Osteocyte (in vitro differentiated cells): ENCODE data around the gene STARD5. TPM values are rescaled to one million over a fixed set of nuclear protein-coding genes. Genes with fewer than 3 reads are reported as not detected.

Source experiments
- DNase-seq: peaks from one replicate; pipeline ENCODE4 v3.0.0; 2021; ENCODE audit warnings: mixed read lengths; ENCODE audit not compliant: unreplicated experiment; ENCODE audit errors: extremely low spot score
- H3K27ac Mint-ChIP-seq: one replicate; pipeline ENCODE4 v1.8.0; 2021; ENCODE audit warnings: mild to moderate bottlenecking, mixed read lengths; ENCODE audit not compliant: unreplicated experiment
- H3K27me3 Mint-ChIP-seq: one replicate; pipeline ENCODE4 v1.8.0; 2021; ENCODE audit warnings: mixed read lengths; ENCODE audit not compliant: unreplicated experiment
- H3K36me3 Mint-ChIP-seq: one replicate; pipeline ENCODE4 v1.8.0; 2021; ENCODE audit warnings: mixed read lengths; ENCODE audit not compliant: unreplicated experiment
- H3K4me1 Mint-ChIP-seq: one replicate; pipeline ENCODE4 v1.8.0; 2021; ENCODE audit warnings: mixed read lengths; ENCODE audit not compliant: unreplicated experiment
- H3K4me3 Mint-ChIP-seq: one replicate; pipeline ENCODE4 v1.8.0; 2021; ENCODE audit warnings: mild to moderate bottlenecking, moderate library complexity, mixed read lengths; ENCODE audit not compliant: unreplicated experiment
- H3K9me3 Mint-ChIP-seq: one replicate; pipeline ENCODE4 v1.8.0; 2021; ENCODE audit warnings: mixed read lengths; ENCODE audit not compliant: unreplicated experiment
- total RNA-seq: library from RNA; stranded (reverse); gene quantifications from 2 replicates; pipeline ENCODE4 v1.2.1, GENCODE V29; 2021
- TF ChIP-seq, protein P1 (sequence below): fragments of 200-600 bp; sonication (generic); IDR thresholded peaks from 2 replicates; pipeline ENCODE4 v1.5.0; 2021; ENCODE audit warnings: antibody characterized with exemption, mild to moderate bottlenecking, moderate library complexity

Gene STARD5
- total RNA-seq, 1 donor from 2014 or later, result 1.3 TPM

DNA sequence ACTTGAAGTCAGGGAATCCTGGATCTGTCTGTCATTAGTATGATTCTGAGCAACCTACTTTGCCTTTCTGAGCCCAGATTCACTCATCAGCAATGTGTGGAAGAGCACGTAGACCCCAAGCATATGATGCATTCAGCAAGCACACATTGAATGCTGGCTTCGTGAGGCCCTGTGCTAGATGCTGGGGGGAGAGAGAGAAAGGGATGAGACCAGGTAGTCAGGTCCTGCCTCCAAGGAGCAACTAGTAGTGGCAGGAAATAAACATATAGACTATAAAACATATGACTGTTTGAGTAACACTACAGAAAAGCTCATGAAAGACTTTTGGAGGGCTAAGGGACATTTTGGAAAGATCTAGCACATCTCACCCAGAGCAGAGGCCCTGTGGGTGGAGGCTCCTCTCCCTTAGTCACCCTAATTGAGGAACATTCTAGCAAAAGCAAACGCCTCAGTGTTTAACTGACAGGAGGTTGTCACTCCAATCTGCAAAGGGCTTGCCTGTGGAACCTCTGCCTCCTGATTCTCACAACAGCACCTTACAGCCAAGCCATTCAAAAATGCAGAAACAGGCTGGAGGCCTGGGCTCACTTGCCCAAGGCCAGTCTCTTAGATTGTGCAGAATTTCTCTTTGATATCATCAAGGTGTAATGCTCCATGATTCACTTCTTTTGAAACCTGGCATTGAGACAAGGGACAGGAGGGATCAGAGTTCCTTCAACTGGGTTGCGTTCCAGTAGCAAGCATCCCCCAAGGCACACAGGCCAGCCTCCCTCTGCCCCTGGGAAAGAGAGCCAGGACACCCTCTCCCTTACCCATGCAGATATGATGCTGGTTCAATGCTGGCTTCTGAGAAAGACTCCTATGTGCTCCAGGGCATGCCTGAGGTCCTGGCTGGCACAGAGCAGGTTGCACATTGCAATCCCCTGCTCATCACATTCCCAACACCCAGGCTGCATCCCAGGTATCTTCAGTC lies 26.1 kb downstream of the STARD5 start:
- H3K4me1 Mint-ChIP-seq, result peaks cover 3% of the 10 kb centered on the region
- peaks cover 27% of the 10 kb centered on the region for H3K27me3 Mint-ChIP-seq
- TF ChIP-seq, protein P1, sequence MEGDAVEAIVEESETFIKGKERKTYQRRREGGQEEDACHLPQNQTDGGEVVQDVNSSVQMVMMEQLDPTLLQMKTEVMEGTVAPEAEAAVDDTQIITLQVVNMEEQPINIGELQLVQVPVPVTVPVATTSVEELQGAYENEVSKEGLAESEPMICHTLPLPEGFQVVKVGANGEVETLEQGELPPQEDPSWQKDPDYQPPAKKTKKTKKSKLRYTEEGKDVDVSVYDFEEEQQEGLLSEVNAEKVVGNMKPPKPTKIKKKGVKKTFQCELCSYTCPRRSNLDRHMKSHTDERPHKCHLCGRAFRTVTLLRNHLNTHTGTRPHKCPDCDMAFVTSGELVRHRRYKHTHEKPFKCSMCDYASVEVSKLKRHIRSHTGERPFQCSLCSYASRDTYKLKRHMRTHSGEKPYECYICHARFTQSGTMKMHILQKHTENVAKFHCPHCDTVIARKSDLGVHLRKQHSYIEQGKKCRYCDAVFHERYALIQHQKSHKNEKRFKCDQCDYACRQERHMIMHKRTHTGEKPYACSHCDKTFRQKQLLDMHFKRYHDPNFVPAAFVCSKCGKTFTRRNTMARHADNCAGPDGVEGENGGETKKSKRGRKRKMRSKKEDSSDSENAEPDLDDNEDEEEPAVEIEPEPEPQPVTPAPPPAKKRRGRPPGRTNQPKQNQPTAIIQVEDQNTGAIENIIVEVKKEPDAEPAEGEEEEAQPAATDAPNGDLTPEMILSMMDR, result no peak
- no peak overlapping the region for H3K27ac Mint-ChIP-seq
- H3K9me3 Mint-ChIP-seq, result no peaks in the 10 kb centered on the region
- H3K4me3 Mint-ChIP-seq, result no peak overlapping the region
- no peaks in the 10 kb centered on the region for H3K36me3 Mint-ChIP-seq
- no peak for DNase-seq

DNA sequence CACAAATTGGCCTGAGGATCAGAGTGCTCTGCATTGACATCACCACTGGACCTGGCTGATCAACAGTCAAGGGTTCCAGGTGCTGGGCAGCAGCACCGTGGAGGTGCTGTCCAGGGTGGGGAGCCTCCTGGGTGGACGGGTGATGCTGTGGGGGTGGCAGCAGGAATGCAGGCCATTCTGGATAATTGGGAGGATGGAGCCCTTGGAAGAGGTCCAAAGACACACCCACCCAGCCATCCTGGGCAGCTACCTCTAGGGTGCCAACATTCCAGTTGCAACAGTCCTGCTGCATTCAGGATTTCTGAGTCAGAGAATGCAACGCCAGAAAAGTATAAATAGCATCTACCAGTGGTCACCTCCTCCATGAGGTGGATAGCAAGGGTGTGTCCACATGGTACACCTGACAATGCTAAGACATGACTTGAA lies 26.8 kb downstream of the STARD5 start:
- H3K9me3 Mint-ChIP-seq, result no peaks in the 10 kb centered on the region
- H3K4me3 Mint-ChIP-seq, result no peak overlapping the region
- H3K36me3 Mint-ChIP-seq, result no peaks in the 10 kb centered on the region
- TF ChIP-seq, protein P1, result no peak
- peaks cover 3% of the 10 kb centered on the region for H3K4me1 Mint-ChIP-seq
- no peak overlapping the region for H3K27ac Mint-ChIP-seq
- peaks cover 27% of the 10 kb centered on the region for H3K27me3 Mint-ChIP-seq
- no peak for DNase-seq

DNA sequence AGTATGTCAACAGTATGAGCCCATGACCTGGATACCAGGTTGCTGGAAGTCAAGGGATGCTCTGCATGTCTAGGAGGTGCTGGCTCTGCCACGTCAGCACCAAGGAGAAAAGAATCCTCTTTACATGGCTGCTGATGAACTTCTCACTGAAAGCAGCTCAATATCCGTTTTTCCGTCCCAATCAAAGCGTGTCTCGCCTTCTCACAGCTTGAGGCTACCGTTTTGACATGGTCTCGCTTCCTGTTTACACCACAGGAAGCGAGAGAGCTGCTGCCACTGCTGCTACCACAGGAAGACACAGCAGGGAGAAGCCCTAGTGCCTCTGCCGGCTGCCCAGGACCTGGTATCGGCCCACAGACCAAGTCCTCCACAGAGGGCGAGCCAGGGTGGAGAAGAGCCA lies 27.3 kb downstream of the STARD5 start:
- no peak overlapping the region for H3K4me3 Mint-ChIP-seq
- H3K4me1 Mint-ChIP-seq, result peaks cover 3% of the 10 kb centered on the region
- H3K27ac Mint-ChIP-seq, result no peak overlapping the region
- TF ChIP-seq, protein P1, result no peak
- no peak for DNase-seq
- H3K9me3 Mint-ChIP-seq, result no peaks in the 10 kb centered on the region
- H3K27me3 Mint-ChIP-seq, result peaks cover 23% of the 10 kb centered on the region
- no peaks in the 10 kb centered on the region for H3K36me3 Mint-ChIP-seq

DNA sequence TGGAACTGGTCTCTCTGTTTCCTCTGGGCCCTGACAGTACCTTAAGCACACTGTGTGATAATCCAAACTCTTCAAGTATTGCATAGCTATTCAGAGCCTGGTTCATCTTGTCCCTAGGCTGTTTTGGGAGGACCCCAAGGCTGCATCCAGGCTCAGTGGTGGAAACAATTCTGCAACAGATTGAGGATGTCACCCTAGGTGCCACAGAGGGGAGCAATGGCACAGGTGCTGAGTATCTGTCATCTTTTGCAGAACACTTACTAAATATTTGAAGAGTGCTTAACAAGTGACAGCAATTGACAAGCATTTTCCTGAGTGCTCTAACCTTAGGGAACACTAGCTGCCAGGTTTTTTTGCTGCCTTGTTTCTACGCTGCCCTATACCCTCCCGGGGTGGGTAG lies 27.8 kb downstream of the STARD5 start:
- Mint-ChIP-seq H3K4me1 (peaks cover 3% of the 10 kb centered on the region), H3K36me3 (no peaks in the 10 kb centered on the region), H3K9me3 (no peaks in the 10 kb centered on the region), H3K27me3 (peaks cover 22% of the 10 kb centered on the region), H3K4me3 (no peak overlapping the region), H3K27ac (no peak overlapping the region)
- TF ChIP-seq, protein P1, result no peak
- no peak for DNase-seq

DNA sequence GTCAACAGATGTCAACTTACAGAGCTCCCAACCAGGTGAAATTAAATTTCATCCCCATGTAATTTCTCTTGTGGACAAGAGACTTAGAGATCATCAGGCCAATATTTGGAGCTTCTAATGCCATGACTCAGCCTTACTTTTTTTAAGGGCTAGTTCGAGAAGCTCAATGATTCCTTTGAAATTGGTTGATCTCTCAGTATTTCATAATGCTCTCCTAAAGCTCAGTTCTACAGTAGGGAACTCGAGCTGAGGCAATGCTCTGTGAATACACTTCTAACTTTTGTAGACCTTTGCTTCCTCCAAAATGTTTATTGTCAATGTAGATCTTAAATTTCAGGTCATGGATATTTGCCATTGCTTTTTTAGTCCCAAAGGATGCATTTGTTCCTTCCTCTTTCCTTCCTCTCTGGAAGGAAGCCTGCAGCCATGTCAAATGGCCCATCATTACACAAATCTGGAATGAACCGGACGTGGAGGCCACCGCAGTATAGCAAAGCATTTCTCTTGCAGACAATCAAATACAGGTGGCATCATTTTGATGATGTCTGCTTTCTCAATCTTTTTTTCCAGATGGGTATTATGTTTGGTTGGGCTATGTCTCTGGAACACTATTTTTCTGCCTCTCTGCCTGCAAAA lies 28.3 kb downstream of the STARD5 start:
- Mint-ChIP-seq H3K27ac (no peak overlapping the region), H3K27me3 (peaks cover 20% of the 10 kb centered on the region), H3K4me3 (no peak overlapping the region), H3K4me1 (peaks cover 3% of the 10 kb centered on the region), H3K36me3 (no peaks in the 10 kb centered on the region), H3K9me3 (no peaks in the 10 kb centered on the region)
- no peak for DNase-seq
- TF ChIP-seq, protein P1, result no peak
